ENCODE measurements around the gene HECTD2.
"Not testable (repeated sequence)": the region's sequence is repeated elsewhere in the genome, so short reads cannot be mapped to it uniquely, and the experiment has no call there.

HECTD2 gene

GRCh38 chr10:91528768-91529167, 118.6 kb downstream of the HECTD2 start:
- peaks cover 16% of the 10 kb centered on the region for H3K27me3 Mint-ChIP-seq
- no peaks in the 10 kb centered on the region for H3K9me3 Mint-ChIP-seq
- no peaks in the 10 kb centered on the region for H3K36me3 Mint-ChIP-seq (ENCODE audit: low read depth)
- H3K27ac Mint-ChIP-seq = no peak overlapping the region
- H3K4me1 Mint-ChIP-seq (ENCODE audit: low read depth) = no peaks in the 10 kb centered on the region
- no peak overlapping the region for H3K4me3 Mint-ChIP-seq

- H3K27me3 Mint-ChIP-seq = peaks cover 19% of the 10 kb centered on the region
- H3K36me3 Mint-ChIP-seq (ENCODE audit: low read depth); H3K9me3 Mint-ChIP-seq; H3K4me3 Mint-ChIP-seq; H3K4me1 Mint-ChIP-seq (ENCODE audit: low read depth); H3K27ac Mint-ChIP-seq: not testable (repeated sequence)
Measured at GRCh38 chr10:91534789-91535188, 124.6 kb downstream of the HECTD2 start.

GRCh38 chr10:91536111-91536510, 126.0 kb downstream of the HECTD2 start:
- H3K9me3 Mint-ChIP-seq = no peaks in the 10 kb centered on the region
- no peaks in the 10 kb centered on the region for H3K36me3 Mint-ChIP-seq (ENCODE audit: low read depth)
- H3K27ac Mint-ChIP-seq = no peak overlapping the region
- peaks cover 12% of the 10 kb centered on the region for H3K27me3 Mint-ChIP-seq
- no peak overlapping the region for H3K4me3 Mint-ChIP-seq
- no peaks in the 10 kb centered on the region for H3K4me1 Mint-ChIP-seq (ENCODE audit: low read depth)

GRCh38 chr10:91536733-91537132, 126.6 kb downstream of the HECTD2 start:
- Mint-ChIP-seq H3K4me3 (no peak overlapping the region), H3K9me3 (no peaks in the 10 kb centered on the region), H3K27me3 (peaks cover 10% of the 10 kb centered on the region), H3K36me3 (ENCODE audit: low read depth) (no peaks in the 10 kb centered on the region), H3K4me1 (ENCODE audit: low read depth) (no peaks in the 10 kb centered on the region), H3K27ac (no peak overlapping the region)

- Mint-ChIP-seq H3K27ac (no peak overlapping the region), H3K4me3 (no peak overlapping the region), H3K4me1 (ENCODE audit: low read depth) (no peaks in the 10 kb centered on the region), H3K9me3 (no peaks in the 10 kb centered on the region), H3K36me3 (ENCODE audit: low read depth) (no peaks in the 10 kb centered on the region), H3K27me3 (peaks cover 7% of the 10 kb centered on the region)
Measured at GRCh38 chr10:91537614-91538383, 127.7 kb downstream of the HECTD2 start.

GRCh38 chr10:91539930-91540329, 129.8 kb downstream of the HECTD2 start:
- Mint-ChIP-seq H3K4me3 (no peak overlapping the region), H3K9me3 (no peaks in the 10 kb centered on the region), H3K4me1 (ENCODE audit: low read depth) (no peaks in the 10 kb centered on the region), H3K36me3 (ENCODE audit: low read depth) (no peaks in the 10 kb centered on the region), H3K27ac (no peak overlapping the region), H3K27me3 (peaks cover 7% of the 10 kb centered on the region)

- H3K27me3 Mint-ChIP-seq = peaks cover 7% of the 10 kb centered on the region
- no peaks in the 10 kb centered on the region for H3K36me3 Mint-ChIP-seq (ENCODE audit: low read depth)
- no peaks in the 10 kb centered on the region for H3K4me1 Mint-ChIP-seq (ENCODE audit: low read depth)
- H3K27ac Mint-ChIP-seq = no peak overlapping the region
- no peak overlapping the region for H3K4me3 Mint-ChIP-seq
- H3K9me3 Mint-ChIP-seq = no peaks in the 10 kb centered on the region
Measured at GRCh38 chr10:91540733-91541132, 130.6 kb downstream of the HECTD2 start.

GRCh38 chr10:91541481-91541880, 131.3 kb downstream of the HECTD2 start:
- Mint-ChIP-seq H3K27me3 (peaks cover 7% of the 10 kb centered on the region), H3K4me3 (no peak overlapping the region), H3K27ac (no peak overlapping the region), H3K9me3 (no peaks in the 10 kb centered on the region), H3K36me3 (ENCODE audit: low read depth) (no peaks in the 10 kb centered on the region), H3K4me1 (ENCODE audit: low read depth) (no peaks in the 10 kb centered on the region)

GRCh38 chr10:91545384-91545783, 135.2 kb downstream of the HECTD2 start:
- no peaks in the 10 kb centered on the region for H3K4me1 Mint-ChIP-seq (ENCODE audit: low read depth)
- H3K27ac Mint-ChIP-seq = no peak overlapping the region
- no peaks in the 10 kb centered on the region for H3K9me3 Mint-ChIP-seq
- H3K4me3 Mint-ChIP-seq = no peak overlapping the region
- no peaks in the 10 kb centered on the region for H3K27me3 Mint-ChIP-seq
- H3K36me3 Mint-ChIP-seq (ENCODE audit: low read depth) = no peaks in the 10 kb centered on the region

- Mint-ChIP-seq H3K27me3 (no peaks in the 10 kb centered on the region), H3K9me3 (no peaks in the 10 kb centered on the region), H3K4me1 (ENCODE audit: low read depth) (no peaks in the 10 kb centered on the region), H3K27ac (no peak overlapping the region), H3K4me3 (no peak overlapping the region), H3K36me3 (ENCODE audit: low read depth) (no peaks in the 10 kb centered on the region)
Measured at GRCh38 chr10:91545838-91546237, 135.7 kb downstream of the HECTD2 start.

GRCh38 chr10:91549262-91549661, 139.1 kb downstream of the HECTD2 start:
- Mint-ChIP-seq H3K27me3 (peaks cover 10% of the 10 kb centered on the region), H3K9me3 (no peaks in the 10 kb centered on the region), H3K4me1 (ENCODE audit: low read depth) (no peaks in the 10 kb centered on the region), H3K4me3 (no peak overlapping the region), H3K36me3 (ENCODE audit: low read depth) (no peaks in the 10 kb centered on the region), H3K27ac (no peak overlapping the region)

GRCh38 chr10:91550021-91550420, 139.9 kb downstream of the HECTD2 start:
- Mint-ChIP-seq H3K4me3 (no peak overlapping the region), H3K9me3 (no peaks in the 10 kb centered on the region), H3K36me3 (ENCODE audit: low read depth) (no peaks in the 10 kb centered on the region), H3K27ac (no peak overlapping the region), H3K4me1 (ENCODE audit: low read depth) (no peaks in the 10 kb centered on the region), H3K27me3 (peaks cover 10% of the 10 kb centered on the region)

- peaks cover 10% of the 10 kb centered on the region for H3K27me3 Mint-ChIP-seq
- H3K4me3 Mint-ChIP-seq = no peak overlapping the region
- no peaks in the 10 kb centered on the region for H3K4me1 Mint-ChIP-seq (ENCODE audit: low read depth)
- no peak overlapping the region for H3K27ac Mint-ChIP-seq
- H3K36me3 Mint-ChIP-seq (ENCODE audit: low read depth) = no peaks in the 10 kb centered on the region
- no peaks in the 10 kb centered on the region for H3K9me3 Mint-ChIP-seq
Measured at GRCh38 chr10:91551856-91552255, 141.7 kb downstream of the HECTD2 start.

GRCh38 chr10:91552274-91553095, 142.3 kb downstream of the HECTD2 start:
- H3K4me1 Mint-ChIP-seq (ENCODE audit: low read depth) = no peaks in the 10 kb centered on the region
- H3K9me3 Mint-ChIP-seq = no peaks in the 10 kb centered on the region
- peaks cover 10% of the 10 kb centered on the region for H3K27me3 Mint-ChIP-seq
- H3K27ac Mint-ChIP-seq = no peak overlapping the region
- H3K36me3 Mint-ChIP-seq (ENCODE audit: low read depth) = no peaks in the 10 kb centered on the region
- no peak overlapping the region for H3K4me3 Mint-ChIP-seq

GRCh38 chr10:91555455-91555854, 145.3 kb downstream of the HECTD2 start:
- H3K36me3 Mint-ChIP-seq (ENCODE audit: low read depth) = no peaks in the 10 kb centered on the region
- no peak overlapping the region for H3K27ac Mint-ChIP-seq
- H3K4me1 Mint-ChIP-seq (ENCODE audit: low read depth) = no peaks in the 10 kb centered on the region

More at GRCh38 chr10:91555455-91555854, 145.3 kb downstream of the HECTD2 start:
- no peaks in the 10 kb centered on the region for H3K9me3 Mint-ChIP-seq
- H3K27me3 Mint-ChIP-seq = peaks cover 10% of the 10 kb centered on the region
- no peak overlapping the region for H3K4me3 Mint-ChIP-seq

Measured in stimulated activated naive CD8-positive, alpha-beta T cell treated with anti-CD3 and anti-CD28 coated beads, Interleukin-15, Interleukin-2, amounts not matched to agents 100 ng/mL and 50 ng/mL, for 24 hours (primary cell).